ENCODE measurements around the gene JAK1. TPM values are rescaled to one million over a fixed set of nuclear protein-coding genes. Genes with fewer than 3 reads are reported as not detected.

The JAK1 gene
- total RNA-seq, 2 experiments from 2014 or later = 213 to 236 TPM

- Mint-ChIP-seq H3K4me1 (peaks cover 38% of the 10 kb centered on the region), H3K36me3 (no peaks in the 10 kb centered on the region), H3K27me3 (no peaks in the 10 kb centered on the region), H3K9me3 (no peaks in the 10 kb centered on the region), H3K4me3 (no peak overlapping the region), H3K27ac (no peak overlapping the region)
- ATAC-seq (ENCODE audit: low read depth) (no peak), DNase-seq (no peak)
- POLR2A ChIA-PET = interaction anchor here (0.6 kb wide), 1 partner anchor 252 kb away, joined by 3 read pairs; no protein-coding TSS in a partner anchor
Measured at GRCh38 chr1:64955097-64956009, 11.0 kb downstream of the JAK1 start.

DNA sequence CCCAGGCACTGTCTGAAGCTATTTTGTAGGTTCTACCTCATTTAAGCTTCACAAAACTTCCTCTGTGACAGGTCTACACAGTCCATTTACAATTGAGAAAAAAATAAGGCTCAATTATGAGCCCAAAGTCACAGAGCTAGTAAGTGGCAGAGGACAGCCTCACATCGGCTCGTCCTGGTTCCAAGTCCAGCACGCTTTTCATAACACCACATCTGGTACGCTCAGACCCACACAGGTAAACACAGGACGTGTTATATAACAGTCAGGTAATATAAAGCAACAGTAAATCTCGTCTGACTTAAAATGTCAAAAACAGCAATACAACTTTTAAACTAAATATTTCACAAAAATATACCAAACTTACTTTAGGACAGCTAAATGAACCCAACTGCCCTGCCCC lies 13.1 kb downstream of the JAK1 start:
- H3K4me3 Mint-ChIP-seq = no peak overlapping the region

DNA sequence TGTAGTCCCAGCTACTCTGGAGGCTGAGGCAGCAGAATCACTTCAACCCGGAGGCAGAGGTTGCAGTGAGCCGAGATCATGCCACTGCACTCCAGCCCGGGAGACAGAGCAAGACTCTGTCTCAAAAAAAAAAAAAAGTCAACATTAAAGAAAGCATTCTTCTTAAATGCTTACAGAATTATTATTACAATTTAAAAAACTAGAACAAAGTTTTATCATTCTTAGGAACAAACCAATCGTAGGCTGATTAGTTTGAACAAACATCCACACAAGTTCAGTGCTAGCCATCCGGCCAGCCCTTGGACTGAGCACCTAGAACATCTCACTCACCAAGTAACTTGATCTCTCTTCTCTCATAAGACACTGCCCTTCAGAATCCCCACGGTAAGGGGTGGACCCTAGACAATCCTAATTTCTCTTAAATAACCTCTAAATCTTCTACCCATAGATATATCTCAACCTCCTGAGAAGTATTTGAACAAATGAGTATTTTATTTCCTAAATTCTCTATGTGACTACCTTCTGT lies 16.0 kb downstream of the JAK1 start:
- no peak for DNase-seq
- H3K27ac Mint-ChIP-seq = peak overlapping the region; percentile 56
- H3K27me3 Mint-ChIP-seq = no peaks in the 10 kb centered on the region
- no peak overlapping the region for H3K4me3 Mint-ChIP-seq
- H3K36me3 Mint-ChIP-seq = peaks cover 4% of the 10 kb centered on the region
- no peak for ATAC-seq (ENCODE audit: low read depth)
- POLR2A ChIA-PET = no interaction called here
- H3K9me3 Mint-ChIP-seq = no peaks in the 10 kb centered on the region
- H3K4me1 Mint-ChIP-seq = peaks cover 52% of the 10 kb centered on the region

More for the DNA sequence above, 13.1 kb downstream of the JAK1 start:
- no peak overlapping the region for H3K27ac Mint-ChIP-seq
- ATAC-seq (ENCODE audit: low read depth) (no peak), DNase-seq (no peak)
- peaks cover 41% of the 10 kb centered on the region for H3K4me1 Mint-ChIP-seq
- H3K36me3 Mint-ChIP-seq = no peaks in the 10 kb centered on the region
- H3K27me3 Mint-ChIP-seq = no peaks in the 10 kb centered on the region
- no peaks in the 10 kb centered on the region for H3K9me3 Mint-ChIP-seq
- POLR2A ChIA-PET = interaction anchor here (0.5 kb wide), 1 partner anchor 13 kb away, joined by 3 read pairs; the partner anchor contains the start of gene JAK1

DNA sequence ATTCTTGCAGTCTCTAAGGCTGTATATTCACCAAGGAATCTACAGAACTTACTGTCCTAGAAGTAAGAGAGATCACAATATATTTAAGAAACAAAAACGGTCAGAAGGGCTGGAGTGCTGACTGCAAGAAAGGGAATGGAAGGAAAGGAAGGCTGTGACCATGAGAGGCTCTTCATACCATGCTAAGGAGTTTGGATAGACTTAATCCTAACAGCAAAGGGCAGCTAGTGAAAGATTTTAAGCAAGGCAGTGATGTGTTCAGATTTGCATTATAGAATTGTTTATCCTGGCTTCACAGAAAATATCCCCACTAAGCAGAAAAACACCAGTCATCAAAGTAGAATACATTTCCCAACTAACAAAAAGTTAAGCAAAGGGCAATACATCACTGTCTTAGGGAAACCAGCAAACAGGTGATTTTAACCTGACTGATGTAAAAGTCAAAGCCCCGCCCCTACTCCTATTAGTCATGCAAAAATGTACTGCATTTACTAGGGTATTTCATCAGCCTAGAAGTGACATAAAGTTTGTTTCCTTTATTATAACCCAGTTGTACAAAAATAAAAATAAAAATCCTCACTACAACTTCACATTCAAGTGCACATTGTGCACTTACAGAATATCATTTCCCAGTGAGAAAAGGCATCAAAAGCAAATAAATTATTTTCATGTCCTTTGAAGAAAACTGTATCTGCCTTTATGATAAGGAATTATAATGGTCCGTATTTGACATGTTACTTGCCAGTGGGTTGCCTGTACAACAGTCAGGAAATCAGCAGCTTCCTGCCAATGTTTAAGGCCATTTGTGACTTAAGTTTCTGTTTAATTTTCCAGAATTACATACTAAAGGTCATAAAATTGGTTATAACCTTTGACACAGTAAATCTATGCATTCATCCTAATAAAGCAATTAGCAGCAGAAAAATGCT lies 17.2 kb downstream of the JAK1 start:
- POLR2A ChIA-PET = no interaction called here
- no peaks in the 10 kb centered on the region for H3K27me3 Mint-ChIP-seq

DNA sequence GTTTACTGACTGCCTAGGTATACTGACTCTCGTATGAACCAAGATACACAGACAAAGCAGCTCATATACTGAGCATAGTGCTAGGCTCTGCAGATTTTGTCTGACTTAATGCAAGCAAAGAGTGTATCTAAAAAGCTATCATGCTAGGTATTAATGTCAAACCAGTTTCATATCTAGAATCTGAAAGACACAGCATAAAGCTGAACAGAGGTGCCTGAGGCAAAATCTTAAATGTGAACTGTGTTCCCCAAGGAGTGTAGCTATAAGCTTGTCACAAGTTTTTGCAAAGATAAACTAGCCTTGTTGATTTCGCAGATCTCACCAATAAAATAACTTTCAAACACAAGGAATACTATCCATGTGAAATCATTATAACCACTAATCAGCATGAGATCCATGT lies 18.1 kb downstream of the JAK1 start:
- no peaks in the 10 kb centered on the region for H3K9me3 Mint-ChIP-seq
- no peak overlapping the region for H3K27ac Mint-ChIP-seq
- H3K4me3 Mint-ChIP-seq = no peak overlapping the region
- POLR2A ChIA-PET = no interaction called here
- H3K27me3 Mint-ChIP-seq = no peaks in the 10 kb centered on the region
- peaks cover 10% of the 10 kb centered on the region for H3K36me3 Mint-ChIP-seq
- ATAC-seq (ENCODE audit: low read depth) (no peak), DNase-seq (no peak)
- peaks cover 49% of the 10 kb centered on the region for H3K4me1 Mint-ChIP-seq

More for the DNA sequence above, 17.2 kb downstream of the JAK1 start:
- peaks cover 49% of the 10 kb centered on the region for H3K4me1 Mint-ChIP-seq
- ATAC-seq (ENCODE audit: low read depth) = peak; percentile 58
- H3K4me3 Mint-ChIP-seq = peak overlapping the region; percentile 48
- H3K36me3 Mint-ChIP-seq = peaks cover 8% of the 10 kb centered on the region
- peak overlapping the region; percentile 78 for H3K27ac Mint-ChIP-seq
- no peak for DNase-seq
- H3K9me3 Mint-ChIP-seq = no peaks in the 10 kb centered on the region

- no peak overlapping the region for H3K27ac Mint-ChIP-seq
- peak overlapping the region; percentile 7 for H3K4me3 Mint-ChIP-seq
- ATAC-seq (ENCODE audit: low read depth) (no peak), DNase-seq (no peak)
- peaks cover 13% of the 10 kb centered on the region for H3K36me3 Mint-ChIP-seq
- peaks cover 43% of the 10 kb centered on the region for H3K4me1 Mint-ChIP-seq
- no peaks in the 10 kb centered on the region for H3K27me3 Mint-ChIP-seq
- POLR2A ChIA-PET = interaction anchor here (0.6 kb wide), 1 partner anchor 19 kb away, joined by 3 read pairs; no protein-coding TSS in a partner anchor
- H3K9me3 Mint-ChIP-seq = no peaks in the 10 kb centered on the region
Measured at GRCh38 chr1:64946916-64947315, 19.4 kb downstream of the JAK1 start.

DNA sequence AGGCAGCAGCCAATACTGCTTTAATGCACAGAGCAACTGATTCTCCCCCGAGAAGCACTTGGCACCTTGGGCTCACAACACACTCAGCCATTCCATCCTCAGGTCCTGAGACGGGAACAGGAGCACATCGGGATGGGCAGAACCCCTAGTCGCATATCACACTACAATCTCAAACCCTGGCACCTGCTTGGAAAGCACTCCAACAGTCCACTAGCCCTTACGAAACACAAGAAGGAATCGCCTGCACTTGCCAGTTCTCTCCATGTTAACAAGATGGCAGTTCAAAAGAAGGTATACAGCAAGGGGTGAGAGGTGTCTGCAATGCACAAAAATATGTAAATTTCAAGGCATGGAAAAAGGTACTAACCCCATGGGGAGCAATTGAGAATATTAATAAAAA lies 21.4 kb downstream of the JAK1 start:
- POLR2A ChIA-PET = no interaction called here
- Mint-ChIP-seq H3K4me3 (no peak overlapping the region), H3K4me1 (peaks cover 32% of the 10 kb centered on the region), H3K27ac (no peak overlapping the region), H3K9me3 (no peaks in the 10 kb centered on the region), H3K36me3 (peaks cover 16% of the 10 kb centered on the region), H3K27me3 (no peaks in the 10 kb centered on the region)
- no peak for DNase-seq
- no peak for ATAC-seq (ENCODE audit: low read depth)

DNA sequence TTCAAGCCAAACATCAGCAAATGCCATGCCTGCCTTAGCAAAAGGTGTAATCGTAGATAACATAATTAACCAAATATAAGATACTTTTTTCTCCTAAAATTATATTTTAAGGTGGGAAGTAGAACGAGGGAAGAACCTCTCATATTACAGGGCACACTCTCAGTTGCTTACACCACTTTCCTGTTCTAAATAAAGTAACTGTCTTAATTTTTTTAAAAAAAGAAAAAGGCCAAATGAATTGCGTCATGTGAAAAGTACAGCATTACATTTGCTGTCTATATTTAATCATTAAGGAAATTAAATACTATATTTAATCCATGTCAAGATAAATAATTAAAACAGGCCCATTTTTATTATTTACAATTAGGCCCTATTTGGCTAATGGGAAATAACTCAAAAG lies 23.7 kb downstream of the JAK1 start:
- Mint-ChIP-seq H3K4me3 (no peak overlapping the region), H3K4me1 (peaks cover 21% of the 10 kb centered on the region), H3K36me3 (peaks cover 23% of the 10 kb centered on the region), H3K27ac (no peak overlapping the region), H3K27me3 (no peaks in the 10 kb centered on the region), H3K9me3 (peaks cover 4% of the 10 kb centered on the region)
- DNase-seq = no peak
- ATAC-seq (ENCODE audit: low read depth) = no peak
- POLR2A ChIA-PET = no interaction called here

DNA sequence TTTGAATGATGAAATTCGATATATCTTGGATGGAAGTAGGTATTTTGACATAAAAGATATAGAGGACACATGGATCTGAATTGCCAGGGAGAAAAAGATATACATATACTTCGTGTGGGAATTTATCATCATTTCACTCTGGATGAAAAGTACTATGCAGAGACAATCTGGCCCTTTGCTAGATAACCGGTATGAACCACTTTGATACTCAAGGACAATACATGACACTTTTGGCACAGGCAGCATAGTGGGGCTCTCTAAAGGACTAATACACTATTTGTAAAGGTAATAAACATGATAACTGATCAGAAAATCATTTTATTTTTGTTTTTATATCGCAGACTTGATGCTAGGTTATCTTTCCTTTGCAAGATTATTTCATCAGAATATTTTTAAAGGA lies 24.2 kb downstream of the JAK1 start:
- ATAC-seq (ENCODE audit: low read depth) = no peak
- Mint-ChIP-seq H3K36me3 (peaks cover 26% of the 10 kb centered on the region), H3K27me3 (no peaks in the 10 kb centered on the region), H3K27ac (no peak overlapping the region), H3K9me3 (peaks cover 4% of the 10 kb centered on the region), H3K4me3 (no peak overlapping the region), H3K4me1 (peaks cover 20% of the 10 kb centered on the region)
- POLR2A ChIA-PET = no interaction called here
- DNase-seq = no peak

GRCh38 chr1:64941461-64942117 lies 24.8 kb downstream of the JAK1 start:
- Mint-ChIP-seq H3K4me1 (peaks cover 18% of the 10 kb centered on the region), H3K27me3 (no peaks in the 10 kb centered on the region), H3K4me3 (no peak overlapping the region), H3K9me3 (peaks cover 4% of the 10 kb centered on the region), H3K36me3 (peaks cover 28% of the 10 kb centered on the region), H3K27ac (no peak overlapping the region)
- no peak for DNase-seq
- no peak for ATAC-seq (ENCODE audit: low read depth)
- POLR2A ChIA-PET = no interaction called here

DNA sequence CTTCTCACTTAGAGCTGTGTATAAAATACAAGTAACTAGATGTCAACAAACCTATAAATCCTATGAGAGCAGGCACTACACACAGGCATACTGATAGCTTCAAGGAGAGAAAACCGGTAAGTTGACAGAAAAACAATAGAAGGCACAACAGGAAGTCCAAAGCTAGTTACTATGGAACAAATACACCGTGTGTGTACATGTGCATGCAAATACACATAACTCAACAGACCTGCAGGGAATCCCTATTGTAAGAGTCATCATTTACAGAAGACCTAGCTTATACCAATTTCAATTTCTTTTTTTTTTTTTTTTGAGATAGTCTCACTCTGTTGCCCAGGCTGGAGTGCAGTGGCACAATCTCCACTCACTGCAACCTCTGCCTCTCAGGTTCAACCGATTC lies 26.3 kb downstream of the JAK1 start:
- Mint-ChIP-seq H3K27ac (no peak overlapping the region), H3K4me3 (no peak overlapping the region), H3K9me3 (peaks cover 4% of the 10 kb centered on the region), H3K4me1 (peaks cover 15% of the 10 kb centered on the region), H3K27me3 (no peaks in the 10 kb centered on the region), H3K36me3 (peaks cover 28% of the 10 kb centered on the region)
- peak; percentile 26 for ATAC-seq (ENCODE audit: low read depth)
- POLR2A ChIA-PET = no interaction called here
- no peak for DNase-seq

GRCh38 chr1:64938991-64939390 lies 27.4 kb downstream of the JAK1 start:
- ATAC-seq (ENCODE audit: low read depth) = no peak
- POLR2A ChIA-PET = no interaction called here
- no peak overlapping the region for H3K4me3 Mint-ChIP-seq

GRCh38 chr1:64936956-64937355 lies 29.4 kb downstream of the JAK1 start:
- Mint-ChIP-seq H3K27ac (no peak overlapping the region), H3K4me3 (no peak overlapping the region), H3K4me1 (peaks cover 28% of the 10 kb centered on the region), H3K27me3 (no peaks in the 10 kb centered on the region), H3K36me3 (peaks cover 24% of the 10 kb centered on the region), H3K9me3 (peaks cover 4% of the 10 kb centered on the region)
- POLR2A ChIA-PET = interaction anchor here (0.5 kb wide), 1 partner anchor 30 kb away, joined by 3 read pairs; no protein-coding TSS in a partner anchor
- ATAC-seq (ENCODE audit: low read depth) (no peak), DNase-seq (no peak)

More at GRCh38 chr1:64938991-64939390, 27.4 kb downstream of the JAK1 start:
- Mint-ChIP-seq H3K9me3 (peaks cover 4% of the 10 kb centered on the region), H3K27ac (no peak overlapping the region), H3K27me3 (no peaks in the 10 kb centered on the region), H3K36me3 (peaks cover 27% of the 10 kb centered on the region), H3K4me1 (peaks cover 22% of the 10 kb centered on the region)
- DNase-seq = no peak
